Endothelial cell of umbilical vein (primary cell): ENCODE measurements around the gene LHX1.

Experiments
- POLR2A ChIP-seq: IDR thresholded peaks from 2 replicates; pipeline ENCODE4 v1.6.1; 2012; ENCODE audit warnings: low read depth, mild to moderate bottlenecking, control low read depth, low read length
- TF ChIP-seq, protein P1 (sequence below), 2 donors: IDR thresholded peaks; 1 replicate in 1 of 2; 2 replicates in 1 of 2; pipeline ENCODE4 v1.5.1; 2011; ENCODE audit warnings: low read length in 2 of 2, mild to moderate bottlenecking in 2 of 2, moderate library complexity in 2 of 2, control low read depth in 1 of 2, inconsistent platforms in 1 of 2, low read depth in 1 of 2; ENCODE audit not compliant: insufficient read depth in 1 of 2; ENCODE audit errors: extremely low read depth in 1 of 2

DNA sequence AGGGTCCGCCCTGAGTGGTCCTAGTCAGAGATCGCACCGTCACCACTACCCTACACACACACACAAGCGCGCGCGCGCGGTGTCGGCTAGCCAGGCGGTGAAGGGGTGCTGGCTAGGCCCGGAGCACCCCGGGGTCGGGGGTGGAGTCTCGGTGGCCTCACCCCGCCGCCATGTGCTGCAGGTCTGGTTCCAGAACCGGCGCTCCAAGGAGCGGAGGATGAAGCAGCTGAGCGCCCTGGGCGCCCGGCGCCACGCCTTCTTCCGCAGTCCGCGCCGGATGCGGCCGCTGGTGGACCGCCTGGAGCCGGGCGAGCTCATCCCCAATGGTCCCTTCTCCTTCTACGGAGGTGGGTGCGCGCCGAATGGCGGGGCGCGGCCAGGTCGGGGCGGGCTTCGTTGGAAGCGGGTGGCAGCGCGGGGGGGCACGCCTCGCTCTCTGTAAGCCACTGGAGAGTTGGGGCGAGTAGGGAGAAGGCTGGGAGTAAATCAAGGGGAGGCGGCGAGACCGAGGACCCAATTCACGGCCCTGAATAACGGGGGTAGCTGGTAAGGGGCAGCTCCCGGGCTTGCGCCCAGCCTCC is 4.8 kb downstream of the LHX1 start:
- no peak for TF ChIP-seq POLR2A
- TF ChIP-seq, protein P1, sequence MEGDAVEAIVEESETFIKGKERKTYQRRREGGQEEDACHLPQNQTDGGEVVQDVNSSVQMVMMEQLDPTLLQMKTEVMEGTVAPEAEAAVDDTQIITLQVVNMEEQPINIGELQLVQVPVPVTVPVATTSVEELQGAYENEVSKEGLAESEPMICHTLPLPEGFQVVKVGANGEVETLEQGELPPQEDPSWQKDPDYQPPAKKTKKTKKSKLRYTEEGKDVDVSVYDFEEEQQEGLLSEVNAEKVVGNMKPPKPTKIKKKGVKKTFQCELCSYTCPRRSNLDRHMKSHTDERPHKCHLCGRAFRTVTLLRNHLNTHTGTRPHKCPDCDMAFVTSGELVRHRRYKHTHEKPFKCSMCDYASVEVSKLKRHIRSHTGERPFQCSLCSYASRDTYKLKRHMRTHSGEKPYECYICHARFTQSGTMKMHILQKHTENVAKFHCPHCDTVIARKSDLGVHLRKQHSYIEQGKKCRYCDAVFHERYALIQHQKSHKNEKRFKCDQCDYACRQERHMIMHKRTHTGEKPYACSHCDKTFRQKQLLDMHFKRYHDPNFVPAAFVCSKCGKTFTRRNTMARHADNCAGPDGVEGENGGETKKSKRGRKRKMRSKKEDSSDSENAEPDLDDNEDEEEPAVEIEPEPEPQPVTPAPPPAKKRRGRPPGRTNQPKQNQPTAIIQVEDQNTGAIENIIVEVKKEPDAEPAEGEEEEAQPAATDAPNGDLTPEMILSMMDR (IDR thresholded peaks at IDR 0.05; ENCODE audit: extremely low read depth in 1 of 2, insufficient read depth in 1 of 2, low read depth in 1 of 2, low read length in 2 of 2), result no peak
